HG02759 (cell line): ENCODE results near the gene DYNC1I1.

Experiments used
- ATAC-seq: cut with Tn5 transposase; IDR thresholded peaks from one replicate; pipeline ENCODE4 v1.9.1; 2021; ENCODE audit warnings: mild to moderate bottlenecking, moderate library complexity; ENCODE audit not compliant: unreplicated experiment

Gene DYNC1I1

GRCh38 chr7:96013836-96014235, 241.5 kb downstream of the DYNC1I1 start:
- no peak for ATAC-seq

GRCh38 chr7:96014617-96015016, 242.3 kb downstream of the DYNC1I1 start:
- no peak for ATAC-seq

- no peak for ATAC-seq
Measured at GRCh38 chr7:96016056-96016586, 243.8 kb downstream of the DYNC1I1 start.

- no peak for ATAC-seq
Measured at GRCh38 chr7:96016735-96017134, 244.4 kb downstream of the DYNC1I1 start.

- ATAC-seq = no peak
Measured at GRCh38 chr7:96017877-96018276, 245.5 kb downstream of the DYNC1I1 start.

GRCh38 chr7:96021568-96021967, 249.2 kb downstream of the DYNC1I1 start:
- ATAC-seq = no peak

GRCh38 chr7:96023387-96023786, 251.0 kb downstream of the DYNC1I1 start:
- ATAC-seq = no peak

GRCh38 chr7:96026010-96026409, 253.7 kb downstream of the DYNC1I1 start:
- no peak for ATAC-seq

- ATAC-seq = no peak
Measured at GRCh38 chr7:96026611-96027010, 254.3 kb downstream of the DYNC1I1 start.

- no peak for ATAC-seq
Measured at GRCh38 chr7:96028729-96029128, 256.4 kb downstream of the DYNC1I1 start.

GRCh38 chr7:96033009-96033598, 260.8 kb downstream of the DYNC1I1 start:
- ATAC-seq = no peak

GRCh38 chr7:96034940-96035727, 262.8 kb downstream of the DYNC1I1 start:
- ATAC-seq = no peak

- ATAC-seq = no peak
Measured at GRCh38 chr7:96040250-96040772, 268.0 kb downstream of the DYNC1I1 start.

- no peak for ATAC-seq
Measured at GRCh38 chr7:96041171-96041570, 268.8 kb downstream of the DYNC1I1 start.

GRCh38 chr7:96045181-96045580, 272.8 kb downstream of the DYNC1I1 start:
- no peak for ATAC-seq

- no peak for ATAC-seq
Measured at GRCh38 chr7:96045919-96046318, 273.6 kb downstream of the DYNC1I1 start.

GRCh38 chr7:96052289-96052688, 279.9 kb downstream of the DYNC1I1 start:
- no peak for ATAC-seq

- no peak for ATAC-seq
Measured at GRCh38 chr7:96052860-96053470, 280.6 kb downstream of the DYNC1I1 start.

GRCh38 chr7:96055717-96056116, 283.4 kb downstream of the DYNC1I1 start:
- ATAC-seq = no peak

- no peak for ATAC-seq
Measured at GRCh38 chr7:96059075-96059474, 286.7 kb downstream of the DYNC1I1 start.

GRCh38 chr7:96061009-96061408, 288.7 kb downstream of the DYNC1I1 start:
- no peak for ATAC-seq

- no peak for ATAC-seq
Measured at GRCh38 chr7:96061844-96062243, 289.5 kb downstream of the DYNC1I1 start.
